IMR-90 (cell line): ENCODE results near the gene MRPL57. TPM values are rescaled to one million over a fixed set of nuclear protein-coding genes. Genes with fewer than 3 reads are reported as not detected.
A peak's percentile ranks its signal among the peaks of the same experiment; 100 is the strongest.

ENCODE experiments used
- ATAC-seq: fragments of 200-7000 bp; cut with Tn5 transposase; 2 replicates; pipeline ENCODE4 v1.9.1; 2020; ENCODE audit warnings: low read depth, mild to moderate bottlenecking, moderate library complexity
- BruUV-seq: library from RNA; stranded (reverse); fragments of 400-500 nt; replicated peaks from 2 replicates; lab custom pipeline; 2021; lab: Mats Ljungman, UMichigan
- CTCF ChIA-PET: fragments of 300-600 bp; formaldehyde crosslinking; extraction: SDS; loops from one replicate; lab custom pipeline; 2021; ENCODE audit warnings: antibody characterized with exemption; lab: Yijun Ruan, JAX
- POLR2A ChIA-PET: fragments of 300-600 bp; sonication (Branson Sonifier 250); formaldehyde crosslinking; loops from one replicate; lab custom pipeline; 2022; ENCODE audit warnings: antibody characterized with exemption; ENCODE audit not compliant: unreplicated experiment; lab: Charles Lee
- DNase-seq: peaks from one replicate; pipeline ENCODE4 v3.0.0; 2013
- H2AFZ ChIP-seq: replicated peaks from 2 replicates; pipeline ENCODE3; 2013; ENCODE audit warnings: low read length, mild to moderate bottlenecking; ENCODE audit not compliant: poor library complexity
- H2AK5ac ChIP-seq: 2 replicates; pipeline ENCODE4 v1.6.1; 2013; ENCODE audit warnings: low read depth, low read length, inconsistent platforms
- H2AK9ac ChIP-seq: replicated peaks from 2 replicates; pipeline ENCODE3; 2013; ENCODE audit warnings: mild to moderate bottlenecking, low read depth, low read length, moderate library complexity; ENCODE audit not compliant: poor library complexity
- H2BK120ac ChIP-seq: 2 replicates; pipeline ENCODE4 v1.6.1; 2013; ENCODE audit warnings: low read depth, low read length, inconsistent platforms
- H2BK15ac ChIP-seq: 3 replicates; pipeline ENCODE4 v1.6.1; 2013; ENCODE audit warnings: low read depth, low read length, inconsistent platforms
- H2BK20ac ChIP-seq: 2 replicates; pipeline ENCODE4 v1.6.1; 2013; ENCODE audit warnings: low read depth, mild to moderate bottlenecking, inconsistent platforms, low read length, moderate library complexity
- H2BK5ac ChIP-seq: 2 replicates; pipeline ENCODE4 v1.6.1; 2013; ENCODE audit warnings: mild to moderate bottlenecking, low read depth, low read length, inconsistent platforms; ENCODE audit not compliant: poor library complexity, severe bottlenecking
- H3K14ac ChIP-seq: replicated peaks from 2 replicates; pipeline ENCODE4 v1.6.1; 2013; ENCODE audit warnings: low read depth, low read length, inconsistent platforms
- H3K18ac ChIP-seq: 2 replicates; pipeline ENCODE4 v1.6.1; 2013; ENCODE audit warnings: low read depth, low read length, control low read depth
- H3K23ac ChIP-seq: 2 replicates; pipeline ENCODE4 v1.6.1; 2013; ENCODE audit warnings: low read depth, low read length, inconsistent platforms
- H3K27ac ChIP-seq: 2 replicates; pipeline ENCODE4 v1.5.1; 2013; ENCODE audit warnings: mild to moderate bottlenecking, control low read depth, low read length; ENCODE audit not compliant: insufficient read depth
- H3K27me3 ChIP-seq: 2 replicates; pipeline ENCODE4 v1.6.1; 2013; ENCODE audit warnings: low read length; ENCODE audit not compliant: control insufficient read depth, insufficient read depth
- H3K36me3 ChIP-seq: 2 replicates; pipeline ENCODE4 v1.6.1; 2013; ENCODE audit warnings: low read length, mixed read lengths; ENCODE audit not compliant: control insufficient read depth, insufficient read depth
- H3K4ac ChIP-seq: 2 replicates; pipeline ENCODE4 v1.6.1; 2013; ENCODE audit warnings: low read depth, low read length, inconsistent platforms
- H3K4me1 ChIP-seq: 2 replicates; pipeline ENCODE4 v1.6.1; 2013; ENCODE audit warnings: low read length, mixed read lengths; ENCODE audit not compliant: control insufficient read depth, insufficient read depth
- H3K4me2 ChIP-seq: 2 replicates; pipeline ENCODE4 v1.6.1; 2013; ENCODE audit warnings: low read depth, mild to moderate bottlenecking, control low read depth, low read length, moderate library complexity
- H3K4me3 ChIP-seq: 2 replicates; pipeline ENCODE4 v1.5.1; 2013; ENCODE audit warnings: low read depth, mild to moderate bottlenecking, control low read depth, low read length, moderate library complexity; ENCODE audit not compliant: insufficient read depth
- H3K56ac ChIP-seq: 2 replicates; pipeline ENCODE4 v1.6.1; 2013; ENCODE audit warnings: low read length, inconsistent platforms; ENCODE audit not compliant: insufficient read depth; ENCODE audit errors: extremely low read depth
- H3K79me1 ChIP-seq, 2 experiments: 2 replicates each; pipeline ENCODE4 v1.6.1; 2013; ENCODE audit warnings: low read length in 2 of 2, inconsistent platforms in 1 of 2, low read depth in 1 of 2
- H3K9ac ChIP-seq: 2 replicates; pipeline ENCODE4 v1.6.1; 2013; ENCODE audit warnings: low read depth, low read length, control low read depth
- H3K9me1 ChIP-seq: 2 replicates; pipeline ENCODE4 v1.6.1; 2013; ENCODE audit warnings: low read length, inconsistent platforms; ENCODE audit not compliant: insufficient read depth
- H3K9me3 ChIP-seq: 2 replicates; pipeline ENCODE4 v1.6.1; 2013; ENCODE audit warnings: low read length; ENCODE audit not compliant: control insufficient read depth, insufficient read depth
- H4K20me1 ChIP-seq: 2 replicates; pipeline ENCODE4 v1.6.1; 2013; ENCODE audit warnings: low read length, inconsistent platforms; ENCODE audit not compliant: insufficient read depth
- H4K5ac ChIP-seq: 2 replicates; pipeline ENCODE4 v1.6.1; 2013; ENCODE audit warnings: mild to moderate bottlenecking, low read depth, low read length, control low read depth
- H4K8ac ChIP-seq, 2 experiments: 2 replicates each; pipeline ENCODE4 v1.6.1; 2013; ENCODE audit warnings: low read depth in 2 of 2, low read length in 2 of 2, control low read depth in 1 of 2, inconsistent platforms in 1 of 2
- H4K91ac ChIP-seq: 2 replicates; pipeline ENCODE4 v1.6.1; 2013; ENCODE audit warnings: low read depth, low read length, inconsistent platforms; ENCODE audit not compliant: insufficient read depth
- CHD1 ChIP-seq: IDR thresholded peaks from 2 replicates; pipeline ENCODE4 v1.6.1; 2012; ENCODE audit warnings: low read depth, low read length, improper control_type of control experiment
- FOS ChIP-seq: fragments of 150-350 bp; IDR thresholded peaks from 2 replicates; pipeline ENCODE4 v1.6.1; 2016; ENCODE audit warnings: low read depth, low read length
- MAFK ChIP-seq: IDR thresholded peaks from 2 replicates; pipeline ENCODE4 v1.6.1; 2012; ENCODE audit warnings: low read depth, low read length, improper control_type of control experiment
- MAZ ChIP-seq: IDR thresholded peaks from 2 replicates; pipeline ENCODE4 v1.6.1; 2012; ENCODE audit warnings: low read depth, mild to moderate bottlenecking, low read length, improper control_type of control experiment, moderate library complexity, borderline replicate concordance
- NFE2L2 ChIP-seq: fragments of 150-350 bp; IDR thresholded peaks from 2 replicates; pipeline ENCODE4 v1.6.1; 2016; ENCODE audit warnings: low read depth, mild to moderate bottlenecking, low read length
- POLR2A ChIP-seq: IDR thresholded peaks from 2 replicates; pipeline ENCODE4 v1.6.1; 2012; ENCODE audit warnings: mild to moderate bottlenecking, low read depth, low read length
- RAD21 ChIP-seq: IDR thresholded peaks from 2 replicates; pipeline ENCODE4 v1.6.1; 2012; ENCODE audit warnings: low read length, improper control_type of control experiment
- RCOR1 ChIP-seq: IDR thresholded peaks from 2 replicates; pipeline ENCODE4 v1.6.1; 2012; ENCODE audit warnings: mild to moderate bottlenecking, low read length, improper control_type of control experiment; ENCODE audit not compliant: insufficient replicate concordance
- RFX5 ChIP-seq: IDR thresholded peaks from 2 replicates; pipeline ENCODE4 v1.8.0; 2012; ENCODE audit warnings: low read depth, mild to moderate bottlenecking, low read length, moderate library complexity
- SMC3 ChIP-seq: fragments of 150-350 bp; IDR thresholded peaks from 2 replicates; pipeline ENCODE4 v1.6.1; 2016; ENCODE audit warnings: low read depth, mild to moderate bottlenecking, antibody characterized with exemption, low read length, moderate library complexity
- WGBS, 2 experiments: methylation state at CpG; one replicate each; pipeline versions ENCODE4 v1.1.5 to v1.1.7; 2013; ENCODE audit warnings: missing lambda C conversion rate in 2 of 2; ENCODE audit not compliant: insufficient read length in 1 of 2; ENCODE audit errors: extremely low coverage in 2 of 2; 5-methylcytosine and 5-hydroxymethylcytosine counted together
- dilution Hi-C: fragments of 300-500 bp; cut with HindIII; formaldehyde crosslinking; loops from one replicate; pipeline ENCODE4 v1.14.3; 2018; ENCODE audit warnings: low sequenced_read_pairs; ENCODE audit not compliant: unreplicated experiment
- in situ Hi-C: fragments of 300-500 bp; cut with MboI; formaldehyde crosslinking; loops from 3 replicates; pipeline ENCODE4 v1.14.3; 2019; ENCODE audit warnings: low sequenced_read_pairs, inconsistent platforms, mixed read lengths
- intact Hi-C: fragments of 100-400 bp; cut with micrococcal nuclease; formaldehyde crosslinking; loops from 2 replicates; pipeline ENCODE4 v1.10.0; 2022
- polyA plus RNA-seq, 3 experiments: library from polyadenylated mRNA; depleted of rRNA; stranded (reverse); fragments of >200 nt; gene quantifications; 2 replicates each; pipeline ENCODE4 v1.2.3, GENCODE V29; 2012; ENCODE audit warnings: low replicate concordance in 1 of 3
- total RNA-seq: library from RNA; depleted of rRNA; stranded (reverse); fragments of >200 nt; gene quantifications from 2 replicates; pipeline ENCODE4 v1.2.3, GENCODE V29; 2012
- TF ChIP-seq, protein P1 (sequence below): fragments of 150-350 bp; IDR thresholded peaks from 2 replicates; pipeline ENCODE4 v1.6.1; 2017; ENCODE audit warnings: mild to moderate bottlenecking, antibody characterized with exemption, low read length, low read depth
- TF ChIP-seq, protein P2 (sequence below): fragments of 150-350 bp; IDR thresholded peaks from 2 replicates; pipeline ENCODE4 v1.6.1; 2016; ENCODE audit warnings: low read depth, mild to moderate bottlenecking, low read length, moderate library complexity, borderline replicate concordance

MRPL57 gene
- total and polyA plus RNA-seq, 2 of the 4 experiments (the other 2 are of a cell fraction) = 7.0 to 8.0 TPM

DNA sequence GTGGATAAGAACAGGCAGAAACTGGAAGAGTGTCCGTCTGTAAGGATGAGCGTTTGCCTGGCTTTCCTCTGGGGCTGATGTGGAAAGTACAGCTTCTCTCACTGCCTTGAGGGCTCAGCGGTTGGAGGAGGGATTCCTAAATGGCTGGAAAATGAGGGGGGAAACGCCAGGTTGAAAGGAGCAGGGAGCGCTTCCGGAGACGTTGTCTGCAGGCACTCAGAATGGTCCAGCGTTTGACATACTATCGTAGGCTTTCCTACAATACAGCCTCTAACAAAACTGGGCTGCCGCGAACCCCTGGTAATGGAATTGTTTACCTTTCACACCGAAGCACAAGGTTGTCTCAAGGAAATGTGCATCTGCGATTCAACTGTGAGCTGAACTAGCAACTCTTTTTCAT, 39.9 kb downstream of the MRPL57 start:
- ChIA-PET POLR2A (no interaction called here), CTCF (no interaction called here)
- TF ChIP-seq MAZ = no peak
- no peak for TF ChIP-seq RCOR1
- no peak for TF ChIP-seq MAFK
- no peak for TF ChIP-seq CHD1
- TF ChIP-seq RFX5 = no peak
- no peak for TF ChIP-seq POLR2A
- TF ChIP-seq, protein P1, sequence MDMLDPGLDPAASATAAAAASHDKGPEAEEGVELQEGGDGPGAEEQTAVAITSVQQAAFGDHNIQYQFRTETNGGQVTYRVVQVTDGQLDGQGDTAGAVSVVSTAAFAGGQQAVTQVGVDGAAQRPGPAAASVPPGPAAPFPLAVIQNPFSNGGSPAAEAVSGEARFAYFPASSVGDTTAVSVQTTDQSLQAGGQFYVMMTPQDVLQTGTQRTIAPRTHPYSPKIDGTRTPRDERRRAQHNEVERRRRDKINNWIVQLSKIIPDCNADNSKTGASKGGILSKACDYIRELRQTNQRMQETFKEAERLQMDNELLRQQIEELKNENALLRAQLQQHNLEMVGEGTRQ = no peak
- TF ChIP-seq FOS = no peak
- TF ChIP-seq, protein P2, sequence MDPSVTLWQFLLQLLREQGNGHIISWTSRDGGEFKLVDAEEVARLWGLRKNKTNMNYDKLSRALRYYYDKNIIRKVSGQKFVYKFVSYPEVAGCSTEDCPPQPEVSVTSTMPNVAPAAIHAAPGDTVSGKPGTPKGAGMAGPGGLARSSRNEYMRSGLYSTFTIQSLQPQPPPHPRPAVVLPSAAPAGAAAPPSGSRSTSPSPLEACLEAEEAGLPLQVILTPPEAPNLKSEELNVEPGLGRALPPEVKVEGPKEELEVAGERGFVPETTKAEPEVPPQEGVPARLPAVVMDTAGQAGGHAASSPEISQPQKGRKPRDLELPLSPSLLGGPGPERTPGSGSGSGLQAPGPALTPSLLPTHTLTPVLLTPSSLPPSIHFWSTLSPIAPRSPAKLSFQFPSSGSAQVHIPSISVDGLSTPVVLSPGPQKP = no peak
- TF ChIP-seq NFE2L2 = no peak
- no peak for TF ChIP-seq SMC3
- no peak for TF ChIP-seq RAD21
- Histone ChIP-seq H2BK5ac (no peak overlapping the region), H3K79me1 (no peaks in the 10 kb centered on the region), H4K91ac (no peak overlapping the region), H3K4me1 (no peaks in the 10 kb centered on the region), H3K4me2 (peak overlapping the region; percentile 82), H3K4ac (no peak overlapping the region), H3K9ac (no peak overlapping the region), H2BK120ac (no peak overlapping the region), H4K20me1 (no peaks in the 10 kb centered on the region), H3K23ac (no peak overlapping the region), H3K27ac (no peak overlapping the region), H4K8ac (no peak overlapping the region), H3K9me3 (peaks cover 5% of the 10 kb centered on the region; the same call in 1 of the 2 replicates), H2BK15ac (no peak overlapping the region), H2AK5ac (no peak overlapping the region), H2BK20ac (no peak overlapping the region), H3K9me1 (no peaks in the 10 kb centered on the region), H3K56ac (no peak overlapping the region), H3K18ac (no peak overlapping the region), H3K27me3 (no peaks in the 10 kb centered on the region; the same call in none of the 2 replicates), H4K5ac (no peak overlapping the region), H3K14ac (no peak overlapping the region), H3K36me3 (no peaks in the 10 kb centered on the region), H2AFZ (peak overlapping the region; percentile 13), H3K4me3 (peak overlapping the region; percentile 15; the same call in 1 of the 2 replicates), H2AK9ac (no peak overlapping the region)
- WGBS, 2 experiments = 37% methylated on average over 2 of the region's 13 CpGs; no CpG with 5 or more reads in 1 of the 2 experiments
- no TSS peak for BruUV-seq
- dilution Hi-C loops (no loop called here), in situ Hi-C loops (no loop called here), intact Hi-C loops (no loop called here)
- DNase-seq (no peak), ATAC-seq (peak; percentile 68)
